SH-SY5Y (cell line): ENCODE results near the gene RECQL.

ENCODE experiments used
- GATA2 ChIP-seq: IDR thresholded peaks from 2 replicates; pipeline ENCODE4 v1.6.1; 2011; ENCODE audit warnings: mild to moderate bottlenecking, low read depth, low read length
- GATA3 ChIP-seq: IDR thresholded peaks from 2 replicates; pipeline ENCODE4 v1.6.1; 2011; ENCODE audit warnings: low read depth, mild to moderate bottlenecking, low read length, moderate library complexity

- no peak for TF ChIP-seq GATA3
- TF ChIP-seq GATA2: no peak
These were observed 45.3 kb upstream of the RECQL start for GRCh38 chr12:21546716-21547115.
